ENCODE data around the gene CSNK1E.

CSNK1E gene

GRCh38 chr22:38305471-38306448, 11.5 kb downstream of the CSNK1E start:
- DNase-seq = peak; percentile 69

DNA sequence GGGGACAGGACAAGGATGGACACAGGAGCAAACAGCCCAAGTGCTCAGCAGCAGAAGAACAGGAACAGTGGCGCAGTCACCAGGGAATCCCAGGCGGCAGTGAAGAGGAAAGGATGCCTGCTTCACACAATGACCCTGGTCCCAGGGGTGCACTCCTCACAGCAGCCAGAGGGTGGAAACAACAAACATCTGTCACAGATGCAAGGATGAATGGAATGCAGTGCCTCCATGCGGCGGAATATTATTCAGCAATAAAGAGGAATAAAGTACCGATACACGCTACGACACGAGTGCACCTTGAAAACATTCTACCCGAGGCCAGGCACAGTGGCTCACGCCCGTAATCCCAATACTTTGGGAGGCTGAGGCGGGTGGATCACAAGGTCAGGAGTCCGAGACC, 12.7 kb downstream of the CSNK1E start:
- DNase-seq = no peak

DNA sequence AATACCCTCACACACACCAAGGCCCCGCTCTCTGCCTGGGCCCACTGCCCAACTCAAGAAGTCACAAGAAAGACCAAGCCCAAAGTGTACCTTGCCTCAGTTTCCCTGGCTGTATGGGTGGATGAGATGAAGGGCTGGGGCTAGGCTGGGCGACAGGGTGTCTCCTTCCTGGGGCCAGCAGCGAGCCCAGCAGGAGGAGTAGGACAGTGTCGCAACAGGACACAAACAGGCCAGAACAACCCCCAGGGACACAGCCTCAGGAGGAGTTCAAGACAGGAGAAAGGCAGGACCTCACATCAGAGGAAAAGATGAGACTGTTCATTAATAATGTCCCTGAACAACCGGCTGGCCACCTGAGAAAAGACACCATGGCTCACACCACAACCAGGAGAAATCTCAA, 13.3 kb downstream of the CSNK1E start:
- DNase-seq = no peak

- DNase-seq = no peak
These were observed 14.3 kb downstream of the CSNK1E start for GRCh38 chr22:38302906-38303305.

- DNase-seq = no peak
These were observed 16.3 kb downstream of the CSNK1E start for GRCh38 chr22:38300946-38301345.

GRCh38 chr22:38300197-38300945, 16.9 kb downstream of the CSNK1E start:
- no peak for DNase-seq

GRCh38 chr22:38299770-38300102, 17.5 kb downstream of the CSNK1E start:
- DNase-seq = peak; percentile 12

DNA sequence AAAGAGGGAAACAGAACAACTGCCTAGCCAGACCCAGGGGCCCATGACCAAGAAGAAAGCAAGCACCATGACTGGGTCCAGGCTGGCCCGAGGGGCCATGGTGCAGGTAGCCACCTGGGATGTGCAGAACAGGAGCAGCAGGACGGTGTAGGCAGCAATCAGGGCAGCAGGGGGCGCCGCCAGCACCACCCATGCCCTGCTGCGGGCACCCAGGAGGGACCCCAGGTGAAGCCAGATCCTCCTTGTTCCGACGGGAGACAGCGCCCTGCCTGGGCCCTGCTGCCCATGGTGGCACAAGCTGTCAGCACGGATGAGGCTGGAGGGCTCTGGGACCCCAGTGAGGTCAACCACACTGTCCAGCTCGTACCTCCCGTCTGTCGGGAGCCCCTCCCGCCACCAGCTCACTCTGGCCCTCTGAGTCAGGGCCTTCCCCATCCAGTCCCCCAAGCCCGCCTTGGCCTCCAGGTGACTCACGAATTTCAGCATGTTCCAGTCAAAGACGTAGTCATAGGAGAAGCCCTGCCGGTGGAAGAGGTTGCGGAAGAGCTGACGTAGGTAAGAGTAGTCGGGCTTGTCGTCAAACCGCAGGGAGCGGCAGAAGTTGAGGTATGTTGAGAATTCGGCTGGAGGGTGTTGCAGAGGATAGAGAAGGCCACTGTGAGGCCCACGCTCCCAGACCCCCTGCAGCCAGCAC, 18.8 kb downstream of the CSNK1E start:
- DNase-seq = no peak

GRCh38 chr22:38296372-38296771, 20.9 kb downstream of the CSNK1E start:
- no peak for DNase-seq

DNA sequence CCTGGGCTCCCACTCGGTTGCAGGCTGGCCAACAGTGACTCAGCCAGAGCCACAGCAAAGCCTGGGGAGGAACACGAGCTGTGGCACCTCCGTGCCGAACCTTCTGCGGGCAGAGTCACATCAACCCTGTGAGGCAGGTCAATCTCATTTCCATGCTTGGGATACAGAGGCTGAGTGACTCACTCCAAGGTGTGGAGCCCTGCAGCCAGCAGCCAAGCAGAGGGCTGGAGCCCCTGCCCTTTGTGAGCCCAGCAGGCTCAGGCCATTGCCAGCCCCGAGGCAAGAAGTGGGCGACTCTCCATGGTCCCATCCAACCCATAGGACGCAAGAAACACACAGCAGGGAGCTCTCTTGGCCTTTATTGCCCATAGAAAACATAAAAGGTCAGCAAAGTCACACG, 21.4 kb downstream of the CSNK1E start:
- no peak for DNase-seq

- no peak for DNase-seq
These were observed 21.9 kb downstream of the CSNK1E start for GRCh38 chr22:38295339-38295738.

DNA sequence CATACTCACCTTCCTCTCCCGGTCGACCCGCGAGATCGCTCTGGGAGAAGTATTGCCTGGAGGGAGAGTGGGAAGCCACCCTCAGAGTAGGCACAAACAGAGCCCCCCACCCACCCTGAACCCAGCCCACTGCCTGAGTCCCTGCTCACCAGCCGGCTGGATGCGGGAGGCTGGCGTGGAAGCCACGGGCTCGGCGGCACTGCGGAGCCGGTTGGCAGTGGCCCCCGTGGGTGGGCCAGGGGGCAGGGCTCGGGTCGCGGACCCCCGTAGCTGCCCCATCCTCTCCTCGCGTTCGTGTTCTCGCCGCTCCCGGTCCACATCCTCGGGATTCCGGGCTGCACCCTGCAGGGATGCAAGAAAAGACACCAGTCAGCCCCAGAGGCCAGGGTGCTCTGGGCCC, 23.0 kb downstream of the CSNK1E start:
- DNase-seq = no peak

DNA sequence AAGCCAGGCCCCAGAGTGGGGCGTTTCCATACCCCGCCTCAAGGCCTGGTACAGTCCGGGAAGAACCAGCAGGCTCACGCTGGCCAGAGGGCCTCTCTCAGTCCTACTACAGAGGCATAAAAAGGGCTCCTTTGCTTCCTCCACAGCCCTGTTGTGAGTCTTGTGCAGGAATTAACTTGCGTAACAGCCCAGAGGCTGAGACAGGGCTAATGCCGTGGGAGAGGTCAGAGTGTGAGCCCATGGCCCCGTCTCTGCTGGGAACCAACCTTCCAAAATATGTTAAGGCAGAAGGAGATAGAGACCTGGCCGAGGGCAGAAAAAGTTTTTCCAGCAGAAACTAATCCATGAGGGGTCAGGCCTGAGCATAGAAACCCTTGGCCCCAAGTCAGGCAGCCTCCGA, 24.5 kb downstream of the CSNK1E start:
- no peak for DNase-seq

DNA sequence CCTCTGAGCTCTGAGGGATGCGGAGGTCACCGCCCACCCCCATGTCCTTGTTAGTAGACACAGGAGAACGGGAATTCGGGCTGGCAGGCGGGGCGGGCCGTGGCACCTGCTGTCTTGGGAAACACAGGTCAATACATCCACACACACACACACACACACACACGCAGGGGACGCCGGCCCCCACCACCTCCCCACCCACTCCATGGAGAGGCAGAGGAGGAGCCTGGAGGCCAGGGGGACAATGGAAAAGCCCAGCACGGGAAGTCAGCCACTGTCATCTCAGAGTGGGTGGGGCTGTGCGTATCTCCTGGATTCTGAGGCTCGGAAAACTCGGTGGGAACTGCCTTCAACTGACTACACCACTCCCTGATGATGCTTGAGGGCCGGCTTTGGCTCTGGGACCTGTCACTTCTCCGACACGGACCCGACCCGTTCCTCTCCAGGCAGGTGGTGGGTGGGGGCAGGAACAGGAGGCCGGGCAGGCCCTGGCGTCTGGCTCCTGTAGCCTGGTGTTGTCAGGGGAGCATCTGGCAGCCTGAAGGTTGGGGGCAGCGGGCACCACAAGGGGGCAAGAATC, 25.9 kb downstream of the CSNK1E start:
- no peak for DNase-seq

DNA sequence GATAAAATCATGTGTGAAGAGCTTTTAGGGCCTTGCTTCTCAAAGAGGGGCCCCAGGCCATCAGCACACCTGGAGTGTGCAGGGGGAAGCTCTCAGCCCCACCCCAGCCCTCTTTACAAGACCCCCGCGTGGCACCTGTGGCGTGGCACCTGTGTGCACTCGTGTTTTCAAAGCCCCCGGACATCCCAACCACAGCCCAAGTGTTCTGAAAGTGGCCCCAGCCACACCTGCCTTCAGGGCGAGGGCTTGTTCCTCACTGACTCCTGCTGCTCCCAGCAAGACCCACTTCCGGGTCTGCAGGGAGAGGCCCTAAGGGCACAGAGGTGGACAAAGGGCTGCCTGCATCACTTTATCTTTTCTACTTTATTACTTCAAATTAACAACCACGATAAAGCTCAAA, 26.9 kb downstream of the CSNK1E start:
- no peak for DNase-seq

- no peak for DNase-seq
These were observed 27.6 kb downstream of the CSNK1E start for GRCh38 chr22:38289583-38290082.

- no peak for DNase-seq
These were observed 30.1 kb downstream of the CSNK1E start for GRCh38 chr22:38286915-38287669.

DNA sequence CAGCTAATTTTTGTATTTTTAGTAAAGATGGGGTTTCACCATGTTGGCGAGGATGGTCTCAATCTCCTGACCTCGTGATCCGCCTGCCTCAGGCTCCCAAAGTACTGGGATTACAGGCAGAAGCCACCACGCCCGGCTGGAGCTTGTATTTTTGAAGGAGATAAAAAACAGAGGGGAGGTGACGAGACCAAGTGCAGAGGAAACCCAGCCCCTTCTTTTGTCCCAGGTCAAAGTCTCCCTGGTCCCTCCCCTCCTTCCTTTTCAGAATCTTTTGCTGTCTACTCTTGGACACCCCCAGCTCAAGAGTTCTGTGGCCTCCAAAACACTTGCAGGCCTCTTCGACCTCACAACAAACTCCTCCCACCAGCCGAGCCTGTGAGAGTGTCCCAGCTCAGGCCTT, 32.2 kb downstream of the CSNK1E start:
- no peak for DNase-seq

- DNase-seq = no peak
These were observed 33.2 kb downstream of the CSNK1E start for GRCh38 chr22:38284042-38284402.

DNA sequence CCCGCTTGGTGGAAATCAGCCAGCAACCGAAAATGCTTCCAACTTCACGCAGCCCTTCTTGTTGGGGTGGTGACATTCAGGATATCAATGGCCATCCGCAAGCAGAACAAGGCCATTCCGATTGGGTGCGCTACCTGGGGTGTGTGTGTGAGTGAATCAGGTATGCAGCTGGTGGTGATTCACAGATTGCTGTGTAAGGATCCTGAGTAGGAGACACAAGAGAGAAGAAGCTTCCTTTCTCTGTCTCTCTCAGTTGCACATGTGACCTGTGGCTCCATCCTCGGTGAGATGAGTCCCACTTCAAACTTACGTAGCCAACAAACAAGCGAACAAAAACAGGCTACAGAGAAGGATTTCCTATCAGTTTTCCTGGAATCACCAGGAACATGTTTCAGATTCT, 34.8 kb downstream of the CSNK1E start:
- no peak for DNase-seq

GRCh38 chr22:38276166-38276565, 41.1 kb downstream of the CSNK1E start:
- no peak for DNase-seq

GRCh38 chr22:38273135-38273826, 44.0 kb downstream of the CSNK1E start:
- DNase-seq = no peak
